HepG2 (cell line): ENCODE results near the gene CCDC144A. TPM values are rescaled to one million over a fixed set of nuclear protein-coding genes. Genes with fewer than 3 reads are reported as not detected.

Source experiments
- ATF7 ChIP-seq, 2 experiments: fragments of 450-650 bp in 1 of 2; sonication (generic) in 1 of 2; formaldehyde crosslinking in 1 of 2; IDR thresholded peaks; 2 replicates each; pipeline versions ENCODE4 v1.4.0 to v1.6.1; 2016 to 2020; ENCODE audit warnings: antibody characterized with exemption in 1 of 2, mild to moderate bottlenecking in 1 of 2, missing genetic modification reagents in 1 of 2
- CBX5 ChIP-seq: sonication (generic); formaldehyde crosslinking; IDR thresholded peaks from 2 replicates; pipeline ENCODE4 v1.4.0; 2020; ENCODE audit warnings: missing genetic modification reagents, borderline replicate concordance
- DRAP1 ChIP-seq: IDR thresholded peaks from 2 replicates; pipeline ENCODE4 v1.6.1; 2016; ENCODE audit warnings: missing genetic modification reagents, missing compliant biosample characterization
- GATAD1 ChIP-seq: IDR thresholded peaks from 2 replicates; pipeline ENCODE4 v1.6.1; 2016; ENCODE audit warnings: missing genetic modification reagents, missing compliant biosample characterization
- MAX ChIP-seq: IDR thresholded peaks from 2 replicates; pipeline ENCODE4 v1.6.1; 2012; ENCODE audit warnings: inconsistent platforms
- NR3C1 ChIP-seq: sonication (generic); formaldehyde crosslinking; IDR thresholded peaks from 2 replicates; pipeline ENCODE4 v1.4.0; 2020; ENCODE audit warnings: missing genetic modification reagents
- PBX3 ChIP-seq: sonication (generic); formaldehyde crosslinking; IDR thresholded peaks from 2 replicates; pipeline ENCODE4 v1.8.1; 2023; ENCODE audit warnings: missing genetic modification reagents, inconsistent platforms, borderline replicate concordance
- RXRB ChIP-seq: IDR thresholded peaks from 2 replicates; pipeline ENCODE4 v1.6.1; 2016; ENCODE audit warnings: borderline replicate concordance, missing genetic modification reagents, missing compliant biosample characterization
- SIN3B ChIP-seq: fragments of 150-350 bp; IDR thresholded peaks from 2 replicates; pipeline ENCODE4 v1.6.1; 2014; ENCODE audit warnings: low read length
- SP140L ChIP-seq: sonication (generic); formaldehyde crosslinking; IDR thresholded peaks from 2 replicates; pipeline ENCODE4 v1.4.0; 2020; ENCODE audit warnings: missing genetic modification reagents, borderline replicate concordance
- SPEN ChIP-seq: sonication (generic); formaldehyde crosslinking; IDR thresholded peaks from 2 replicates; pipeline ENCODE4 v1.5.1; 2020; ENCODE audit warnings: low read depth, mild to moderate bottlenecking, missing genetic modification reagents
- SRF ChIP-seq: IDR thresholded peaks from 2 replicates; pipeline ENCODE4 v1.6.1; 2011; ENCODE audit warnings: mild to moderate bottlenecking, low read depth, low read length, moderate library complexity
- SYNCRIP ChIP-seq: fragments of 200-400 bp; formaldehyde crosslinking; IDR thresholded peaks from 2 replicates; pipeline ENCODE4 v1.6.1; 2018; ENCODE audit warnings: mild to moderate bottlenecking, low read depth, low read length; ENCODE audit not compliant: insufficient read depth
- UBTF ChIP-seq: sonication (generic); formaldehyde crosslinking; IDR thresholded peaks from 2 replicates; pipeline ENCODE4 v1.4.0; 2020; ENCODE audit warnings: mild to moderate bottlenecking, missing genetic modification reagents
- ZBTB21 ChIP-seq: sonication (generic); formaldehyde crosslinking; IDR thresholded peaks from 2 replicates; pipeline ENCODE4 v1.4.0; 2020; ENCODE audit warnings: missing genetic modification reagents
- ZBTB37 ChIP-seq: sonication (generic); formaldehyde crosslinking; IDR thresholded peaks from 2 replicates; pipeline ENCODE4 v1.4.0; 2020; ENCODE audit warnings: mild to moderate bottlenecking, missing genetic modification reagents
- ZNF317 ChIP-seq: sonication (generic); formaldehyde crosslinking; IDR thresholded peaks from 2 replicates; pipeline ENCODE4 v1.5.0; 2020; ENCODE audit warnings: mild to moderate bottlenecking, missing genetic modification reagents
- ZNF333 ChIP-seq: sonication (generic); formaldehyde crosslinking; IDR thresholded peaks from 2 replicates; pipeline ENCODE4 v1.4.0; 2020; ENCODE audit warnings: mild to moderate bottlenecking, missing genetic modification reagents, borderline replicate concordance
- ZNF362 ChIP-seq: sonication (generic); formaldehyde crosslinking; IDR thresholded peaks from 2 replicates; pipeline ENCODE4 v1.4.0; 2020; ENCODE audit warnings: missing genetic modification reagents, mild to moderate bottlenecking, borderline replicate concordance
- ZNF460 ChIP-seq: sonication (generic); formaldehyde crosslinking; IDR thresholded peaks from 2 replicates; pipeline ENCODE4 v1.5.1; 2020; ENCODE audit warnings: missing genetic modification reagents, mild to moderate bottlenecking, borderline replicate concordance
- ZNF501 ChIP-seq: sonication (generic); formaldehyde crosslinking; IDR thresholded peaks from 2 replicates; pipeline ENCODE4 v1.5.1; 2020; ENCODE audit warnings: mild to moderate bottlenecking, moderate library complexity, missing genetic modification reagents
- ZNF670 ChIP-seq: sonication (generic); formaldehyde crosslinking; IDR thresholded peaks from 2 replicates; pipeline ENCODE4 v1.8.0; 2022; ENCODE audit warnings: mild to moderate bottlenecking, missing genetic modification reagents, borderline replicate concordance
- ZNF850 ChIP-seq: sonication (generic); formaldehyde crosslinking; conservative IDR thresholded peaks from 2 replicates; pipeline ENCODE4 v1.9.0; 2021; ENCODE audit warnings: mild to moderate bottlenecking, missing genetic modification reagents
- polyA plus RNA-seq, 8 experiments: library from polyadenylated mRNA; depleted of rRNA in 3 of 8; stranded (reverse) in 7 of 8; unstranded in 1 of 8; fragments of >200 nt; fragmentation: Illumina TruSeq in 4 of 8; extraction: Trizol in 4 of 8; gene quantifications; 2 replicates each; pipeline versions ENCODE4 v1.2.1 to v1.2.3, GENCODE V29; 2011 to 2016; ENCODE audit warnings: low read depth in 4 of 8, missing spikeins in 1 of 8, mixed read lengths in 1 of 8; ENCODE audit not compliant: insufficient read depth in 1 of 8
- total RNA-seq, 5 experiments: library from RNA; depleted of rRNA; stranded (reverse); fragments of >200 nt; fragmentation: Illumina TruSeq; extraction: Trizol; gene quantifications; 2 replicates each; pipeline ENCODE4 v1.2.3, GENCODE V29; 2016; ENCODE audit warnings: low read depth in 1 of 5

The CCDC144A gene
- total and polyA plus RNA-seq, 2 of the 13 experiments (the other 11 are each of a cell fraction or from before 2014, with no cell fraction given): 0.09 TPM; not detected in 1

- TF ChIP-seq MAX: peak; percentile 79
- TF ChIP-seq DRAP1: peak; percentile 74
- TF ChIP-seq SIN3B: no peak
- no peak for TF ChIP-seq NR3C1 (CRISPR knock-in tag)
- TF ChIP-seq ZNF333 (CRISPR knock-in tag): peak; percentile 88; the same call in 1 of the 2 replicates
- TF ChIP-seq GATAD1 (CRISPR knock-in tag): peak; percentile 55; the same call in 1 of the 2 replicates
- no peak for TF ChIP-seq ATF7 (IDR thresholded peaks at IDR 0.05)
- TF ChIP-seq ATF7 (CRISPR knock-in tag; IDR thresholded peaks at IDR 0.05): peak; percentile 61; the same call in 1 of the 2 replicates
- peak; percentile 78; the same call in 1 of the 2 replicates for TF ChIP-seq ZNF670 (CRISPR knock-in tag)
- no peak for TF ChIP-seq ZNF850 (CRISPR knock-in tag)
- peak; percentile 60; the same call in 1 of the 2 replicates for TF ChIP-seq ZBTB37 (CRISPR knock-in tag)
- TF ChIP-seq UBTF: peak; percentile 87
- TF ChIP-seq PBX3 (CRISPR knock-in tag): peak; percentile 76; the same call in 1 of the 2 replicates
- peak; percentile 25; the same call in 1 of the 2 replicates for TF ChIP-seq CBX5 (CRISPR knock-in tag)
- no peak; the same call in 1 of the 2 replicates for TF ChIP-seq ZNF362 (CRISPR knock-in tag)
- TF ChIP-seq SRF: no peak
- TF ChIP-seq SP140L (CRISPR knock-in tag): no peak
- no peak; the same call in 1 of the 2 replicates for TF ChIP-seq ZNF460 (CRISPR knock-in tag)
- TF ChIP-seq SYNCRIP: no peak
- TF ChIP-seq RXRB (CRISPR knock-in tag): peak; percentile 52; the same call in 1 of the 2 replicates
- TF ChIP-seq SPEN: peak; percentile 86
- peak; percentile 88 for TF ChIP-seq ZNF501
- TF ChIP-seq ZNF317 (CRISPR knock-in tag): peak; percentile 82
- TF ChIP-seq ZBTB21: no peak
These were observed 36.5 kb upstream of the CCDC144A start, which contains the start of gene ZNF624 (continued) for GRCh38 chr17:16653367-16654041.
